Neural progenitor cell (in vitro differentiated cells): Measurements from ENCODE around the gene MAP4K2. TPM values are rescaled to one million over a fixed set of nuclear protein-coding genes. Genes with fewer than 3 reads are reported as not detected.

Experiments
- DNase-seq: peaks from one replicate; pipeline ENCODE4 v3.0.0-alpha.2; 2016; ENCODE audit warnings: low spot score
- H2AFZ ChIP-seq: fragments of 200-600 bp; sonication (generic); replicated peaks from 2 replicates; pipeline ENCODE4 v1.6.1; 2016; ENCODE audit warnings: antibody characterized with exemption
- H3F3A ChIP-seq: fragments of 200-600 bp; sonication (generic); 2 replicates; pipeline ENCODE4 v1.6.1; 2016; ENCODE audit warnings: antibody characterized with exemption, low read depth
- H3K27ac ChIP-seq: fragments of 200-600 bp; sonication (generic); 2 replicates; pipeline ENCODE4 v1.5.1; 2016; ENCODE audit warnings: mild to moderate bottlenecking
- H3K27me3 ChIP-seq: fragments of 200-600 bp; sonication (generic); 2 replicates; pipeline ENCODE4 v1.6.1; 2016; ENCODE audit warnings: mild to moderate bottlenecking, moderate library complexity
- H3K36me3 ChIP-seq: fragments of 200-600 bp; sonication (generic); 2 replicates; pipeline ENCODE4 v1.5.1; 2016
- H3K4me1 ChIP-seq: fragments of 200-600 bp; sonication (generic); 2 replicates; pipeline ENCODE4 v1.6.1; 2016; ENCODE audit warnings: mixed run types
- H3K4me2 ChIP-seq: fragments of 200-600 bp; sonication (generic); 2 replicates; pipeline ENCODE4 v1.6.1; 2016
- H3K4me3 ChIP-seq: fragments of 200-600 bp; sonication (generic); 2 replicates; pipeline ENCODE4 v1.5.1; 2016
- H3K79me2 ChIP-seq: fragments of 200-600 bp; sonication (generic); 2 replicates; pipeline ENCODE4 v1.6.1; 2016; ENCODE audit warnings: low read depth
- H3K9ac ChIP-seq: fragments of 200-600 bp; sonication (generic); 2 replicates; pipeline ENCODE4 v1.6.1; 2016
- H3K9me3 ChIP-seq: fragments of 200-600 bp; sonication (generic); 2 replicates; pipeline ENCODE4 v1.5.1; 2016; ENCODE audit warnings: low read depth
- H4K20me1 ChIP-seq: fragments of 200-600 bp; sonication (generic); 2 replicates; pipeline ENCODE4 v1.6.1; 2016; ENCODE audit warnings: low read depth
- H3K27ac Mint-ChIP-seq: 3 replicates; pipeline ENCODE4 v1.8.0; 2021; ENCODE audit warnings: mixed read lengths
- H3K27me3 Mint-ChIP-seq: 2 replicates; pipeline ENCODE4 v1.8.0; 2022; ENCODE audit warnings: low read depth, mild to moderate bottlenecking, inconsistent platforms, moderate library complexity, mixed read lengths; ENCODE audit not compliant: insufficient read depth
- H3K36me3 Mint-ChIP-seq: 3 replicates; pipeline ENCODE4 v1.8.0; 2021; ENCODE audit warnings: mixed read lengths
- H3K4me1 Mint-ChIP-seq: 3 replicates; pipeline ENCODE4 v1.8.0; 2021; ENCODE audit warnings: mixed read lengths
- H3K4me3 Mint-ChIP-seq: 3 replicates; pipeline ENCODE4 v1.8.0; 2021; ENCODE audit warnings: mild to moderate bottlenecking, moderate library complexity, mixed read lengths
- H3K9me3 Mint-ChIP-seq: 3 replicates; pipeline ENCODE4 v1.8.0; 2020; ENCODE audit warnings: mixed read lengths
- CTCF ChIP-seq: fragments of 200-600 bp; sonication (generic); IDR thresholded peaks from 2 replicates; pipeline ENCODE4 v1.5.1; 2017; ENCODE audit warnings: antibody characterized with exemption, mild to moderate bottlenecking
- EZH2 ChIP-seq: fragments of 200-600 bp; sonication (generic); IDR thresholded peaks from 2 replicates; pipeline ENCODE4 v1.6.1; 2017; ENCODE audit warnings: antibody characterized with exemption, mild to moderate bottlenecking, moderate library complexity
- EZH2phosphoT487 ChIP-seq: fragments of 200-600 bp; sonication (generic); IDR thresholded peaks from 2 replicates; pipeline ENCODE4 v1.6.1; 2017; ENCODE audit warnings: antibody characterized with exemption
- total RNA-seq: library from RNA; depleted of rRNA; stranded (reverse); fragments of >200 nt; gene quantifications from 2 replicates; pipeline ENCODE4 v1.2.3, GENCODE V29; 2015; ENCODE audit warnings: low replicate concordance

Gene MAP4K2
- total RNA-seq, 1 donor from 2014 or later = 15.8 TPM

GRCh38 chr11:64849598-64850356 lies 46.8 kb upstream of the MAP4K2 start:
- H3F3A ChIP-seq = peaks cover 24% of the 10 kb centered on the region
- H2AFZ ChIP-seq = no peak overlapping the region
- H3K4me1 ChIP-seq = no peaks in the 10 kb centered on the region
- no peak overlapping the region for H3K4me3 ChIP-seq
- H3K36me3 Mint-ChIP-seq = peaks cover 2% of the 10 kb centered on the region
- H3K27ac ChIP-seq = no peak overlapping the region
- H4K20me1 ChIP-seq = no peaks in the 10 kb centered on the region
- no peak for TF ChIP-seq EZH2
- no peak for TF ChIP-seq EZH2phosphoT487
- TF ChIP-seq CTCF = no peak
- H3K9me3 Mint-ChIP-seq = no peaks in the 10 kb centered on the region
- H3K4me3 Mint-ChIP-seq = no peak overlapping the region
- no peaks in the 10 kb centered on the region for H3K79me2 ChIP-seq
- peak overlapping the region; percentile 42 for H3K27ac Mint-ChIP-seq
- peaks cover 12% of the 10 kb centered on the region for H3K27me3 Mint-ChIP-seq
- H3K4me1 Mint-ChIP-seq = peaks cover 10% of the 10 kb centered on the region
- no peak for DNase-seq
- H3K36me3 ChIP-seq = no peaks in the 10 kb centered on the region
- H3K27me3 ChIP-seq = peaks cover under 1% of the 10 kb centered on the region
- no peak overlapping the region for H3K4me2 ChIP-seq
- no peaks in the 10 kb centered on the region for H3K9me3 ChIP-seq
- no peak overlapping the region for H3K9ac ChIP-seq

GRCh38 chr11:64848826-64849597 lies 46.0 kb upstream of the MAP4K2 start:
- H3K27ac Mint-ChIP-seq = no peak overlapping the region
- peaks cover 11% of the 10 kb centered on the region for H3K4me1 Mint-ChIP-seq
- Histone ChIP-seq H3F3A (peaks cover 24% of the 10 kb centered on the region), H3K27ac (no peak overlapping the region), H2AFZ (peak overlapping the region; percentile 32), H3K9ac (no peak overlapping the region), H3K36me3 (no peaks in the 10 kb centered on the region), H4K20me1 (no peaks in the 10 kb centered on the region), H3K4me3 (no peak overlapping the region), H3K4me1 (peaks cover under 1% of the 10 kb centered on the region), H3K9me3 (no peaks in the 10 kb centered on the region), H3K79me2 (no peaks in the 10 kb centered on the region), H3K4me2 (no peak overlapping the region), H3K27me3 (peaks cover 9% of the 10 kb centered on the region)
- DNase-seq = peak; percentile 69
- H3K36me3 Mint-ChIP-seq = no peaks in the 10 kb centered on the region
- no peaks in the 10 kb centered on the region for H3K9me3 Mint-ChIP-seq
- TF ChIP-seq EZH2phosphoT487 = no peak
- peak; percentile 52 for TF ChIP-seq CTCF
- no peak overlapping the region for H3K4me3 Mint-ChIP-seq
- peaks cover 13% of the 10 kb centered on the region for H3K27me3 Mint-ChIP-seq

- Mint-ChIP-seq H3K4me1 (peaks cover 16% of the 10 kb centered on the region), H3K27ac (no peak overlapping the region), H3K36me3 (no peaks in the 10 kb centered on the region), H3K27me3 (peaks cover 19% of the 10 kb centered on the region), H3K4me3 (no peak overlapping the region), H3K9me3 (no peaks in the 10 kb centered on the region)
- no peak overlapping the region for H3K4me2 ChIP-seq
- H3K79me2 ChIP-seq = no peaks in the 10 kb centered on the region
- no peaks in the 10 kb centered on the region for H3K9me3 ChIP-seq
- peaks cover 14% of the 10 kb centered on the region for H3K27me3 ChIP-seq
- no peak for DNase-seq
- TF ChIP-seq EZH2 = no peak
- no peak for TF ChIP-seq EZH2phosphoT487
- TF ChIP-seq CTCF = no peak
- H3K36me3 ChIP-seq = no peaks in the 10 kb centered on the region
- H3K9ac ChIP-seq = no peak overlapping the region
- no peaks in the 10 kb centered on the region for H4K20me1 ChIP-seq
- no peak overlapping the region for H3K27ac ChIP-seq
- H2AFZ ChIP-seq = no peak overlapping the region
- no peak overlapping the region for H3K4me3 ChIP-seq
- H3F3A ChIP-seq = peaks cover 31% of the 10 kb centered on the region
- H3K4me1 ChIP-seq = peaks cover 7% of the 10 kb centered on the region
Measured at GRCh38 chr11:64848214-64848825, 45.3 kb upstream of the MAP4K2 start.
